GM12864 (cell line): ENCODE data around the gene BPNT1.

Experiments used
- DNase-seq: peaks from one replicate; pipeline ENCODE4 v3.0.0-alpha.2; 2011; ENCODE audit warnings: low read depth
- H3K4me3 ChIP-seq: 2 replicates; pipeline ENCODE4 v1.5.1; 2011; ENCODE audit warnings: mild to moderate bottlenecking, low read depth, low read length, control low read depth
- CTCF ChIP-seq: IDR thresholded peaks from 2 replicates; pipeline ENCODE4 v1.5.1; 2011; ENCODE audit warnings: low read depth, mild to moderate bottlenecking, moderate library complexity, low read length, control low read depth, inconsistent platforms; ENCODE audit errors: missing control alignments

The BPNT1 gene

GRCh38 chr1:220089650-220090556 is at the start of gene BPNT1:
BPNT1 (minus strand) TSS chr1:220089788; CDS start chr1:220079846, 9,942 bp downstream.
- peak; percentile 98 for DNase-seq
- peak within 1 kb of the TSS; percentile 80 for H3K4me3 ChIP-seq
- no peak for TF ChIP-seq CTCF

- DNase-seq = no peak
- no peak for TF ChIP-seq CTCF
- no peak overlapping the region for H3K4me3 ChIP-seq
These were observed 47.6 kb upstream of the BPNT1 start for GRCh38 chr1:220137019-220137786.

- TF ChIP-seq CTCF = no peak
- no peak overlapping the region for H3K4me3 ChIP-seq
- no peak for DNase-seq
These were observed 46.2 kb upstream of the BPNT1 start for GRCh38 chr1:220135755-220136154.

- H3K4me3 ChIP-seq = no peak overlapping the region
- TF ChIP-seq CTCF = no peak
- DNase-seq = no peak
These were observed 40.1 kb upstream of the BPNT1 start for GRCh38 chr1:220129479-220130210.

- no peak for DNase-seq
- TF ChIP-seq CTCF = no peak
- H3K4me3 ChIP-seq = no peak overlapping the region
These were observed 37.5 kb upstream of the BPNT1 start for GRCh38 chr1:220127076-220127475.

GRCh38 chr1:220124542-220124941 is 35.0 kb upstream of the BPNT1 start:
- no peak overlapping the region for H3K4me3 ChIP-seq
- no peak for TF ChIP-seq CTCF
- DNase-seq = no peak
